Suprapubic skin (tissue), 4 donors: ENCODE results near the gene FCER1A.

Source experiments
- POLR2A ChIP-seq, 2 donors: fragments of 450-650 bp; IDR thresholded peaks; one replicate each; pipeline ENCODE4 v1.6.1; 2017; ENCODE audit warnings: antibody characterized with exemption in 2 of 2, mild to moderate bottlenecking in 2 of 2, moderate library complexity in 2 of 2
- POLR2AphosphoS5 ChIP-seq, 3 donors: sonication (generic); formaldehyde crosslinking; IDR thresholded peaks; one replicate each; pipeline ENCODE4 v1.6.1; 2017; ENCODE audit warnings: antibody characterized with exemption in 3 of 3
- TF ChIP-seq, protein P1 (sequence below), 2 donors: fragments of 200-600 bp in 1 of 2; fragments of 450-650 bp in 1 of 2; sonication (generic) in 1 of 2; IDR thresholded peaks; one replicate each; pipeline ENCODE4 v1.5.1; 2016 to 2019; ENCODE audit warnings: antibody characterized with exemption in 2 of 2, mild to moderate bottlenecking in 1 of 2, moderate library complexity in 1 of 2

DNA sequence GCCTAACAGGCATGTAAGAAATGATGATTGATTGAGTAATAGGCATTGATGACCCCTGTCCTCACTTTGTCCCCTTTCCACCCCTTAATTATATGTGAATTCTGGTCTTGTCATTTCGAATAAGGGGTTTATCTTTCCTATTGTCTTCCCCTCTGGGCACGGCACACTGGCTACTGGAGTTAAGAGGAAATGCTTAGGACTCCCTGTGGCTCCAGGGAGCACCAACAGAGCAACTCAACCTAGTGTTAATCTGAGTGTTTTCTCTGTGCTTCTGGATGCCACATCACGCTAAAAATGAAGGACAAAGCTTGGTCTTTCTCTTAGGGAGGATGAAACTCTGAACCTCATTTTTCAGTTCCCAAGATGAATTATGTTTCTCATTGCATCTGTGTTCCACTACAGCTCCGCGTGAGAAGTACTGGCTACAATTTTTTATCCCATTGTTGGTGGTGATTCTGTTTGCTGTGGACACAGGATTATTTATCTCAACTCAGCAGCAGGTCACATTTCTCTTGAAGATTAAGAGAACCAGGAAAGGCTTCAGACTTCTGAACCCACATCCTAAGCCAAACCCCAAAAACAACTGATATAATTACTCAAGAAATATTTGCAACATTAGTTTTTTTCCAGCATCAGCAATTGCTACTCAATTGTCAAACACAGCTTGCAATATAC lies 5.3 kb downstream of the FCER1A start:
- TF ChIP-seq, protein P1, sequence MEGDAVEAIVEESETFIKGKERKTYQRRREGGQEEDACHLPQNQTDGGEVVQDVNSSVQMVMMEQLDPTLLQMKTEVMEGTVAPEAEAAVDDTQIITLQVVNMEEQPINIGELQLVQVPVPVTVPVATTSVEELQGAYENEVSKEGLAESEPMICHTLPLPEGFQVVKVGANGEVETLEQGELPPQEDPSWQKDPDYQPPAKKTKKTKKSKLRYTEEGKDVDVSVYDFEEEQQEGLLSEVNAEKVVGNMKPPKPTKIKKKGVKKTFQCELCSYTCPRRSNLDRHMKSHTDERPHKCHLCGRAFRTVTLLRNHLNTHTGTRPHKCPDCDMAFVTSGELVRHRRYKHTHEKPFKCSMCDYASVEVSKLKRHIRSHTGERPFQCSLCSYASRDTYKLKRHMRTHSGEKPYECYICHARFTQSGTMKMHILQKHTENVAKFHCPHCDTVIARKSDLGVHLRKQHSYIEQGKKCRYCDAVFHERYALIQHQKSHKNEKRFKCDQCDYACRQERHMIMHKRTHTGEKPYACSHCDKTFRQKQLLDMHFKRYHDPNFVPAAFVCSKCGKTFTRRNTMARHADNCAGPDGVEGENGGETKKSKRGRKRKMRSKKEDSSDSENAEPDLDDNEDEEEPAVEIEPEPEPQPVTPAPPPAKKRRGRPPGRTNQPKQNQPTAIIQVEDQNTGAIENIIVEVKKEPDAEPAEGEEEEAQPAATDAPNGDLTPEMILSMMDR (IDR thresholded peaks at IDR 0.05) = no peak
- TF ChIP-seq POLR2A (IDR thresholded peaks at IDR 0.05) = no peak
- no peak for TF ChIP-seq POLR2AphosphoS5 (IDR thresholded peaks at IDR 0.05)
